Cardiac fibroblast (primary cell): ENCODE results near the gene PPP2R3B.
A peak's percentile ranks its signal among the peaks of the same experiment; 100 is the strongest.

Source experiments
- DNase-seq, 2 donors: peaks; one replicate each; pipeline versions ENCODE4 v3.0.0 to v3.0.0-alpha.2; 2010; ENCODE audit warnings: low read depth in 2 of 2
- H3K4me3 ChIP-seq, 2 donors: replicated peaks in 1 of 2; 1 replicate in 1 of 2; 2 replicates in 1 of 2; pipeline ENCODE4 v1.5.1; 2011; ENCODE audit warnings: low read depth in 2 of 2, low read length in 2 of 2, mild to moderate bottlenecking in 2 of 2, moderate library complexity in 1 of 2
- CTCF ChIP-seq: IDR thresholded peaks from one replicate; pipeline ENCODE4 v1.5.1; 2011; ENCODE audit warnings: low read depth, mild to moderate bottlenecking, low read length, inconsistent platforms

PPP2R3B gene

GRCh38 chrX:404656-405055, 17.9 kb upstream of the PPP2R3B start:
- TF ChIP-seq CTCF: no peak
- H3K4me3 ChIP-seq: no peak overlapping the region
- DNase-seq: no peak

- DNase-seq: no peak
- H3K4me3 ChIP-seq: no peak overlapping the region
- TF ChIP-seq CTCF: no peak
These were observed 16.1 kb upstream of the PPP2R3B start for GRCh38 chrX:402857-403256.

GRCh38 chrX:400258-400657, 13.6 kb upstream of the PPP2R3B start:
- H3K4me3 ChIP-seq: no peak overlapping the region
- no peak for DNase-seq
- no peak for TF ChIP-seq CTCF

- DNase-seq: peak; percentile 79 to 84
- no peak for TF ChIP-seq CTCF
- peak overlapping the region in 1 of 2 donors; percentile 14 for H3K4me3 ChIP-seq
These were observed 10.9 kb upstream of the PPP2R3B start for GRCh38 chrX:397575-397974.

GRCh38 chrX:394830-395229, 8.1 kb upstream of the PPP2R3B start:
- TF ChIP-seq CTCF: no peak
- no peak overlapping the region for H3K4me3 ChIP-seq
- DNase-seq: no peak

- H3K4me3 ChIP-seq: no peak overlapping the region
- TF ChIP-seq CTCF: no peak
- DNase-seq: no peak
These were observed 5.8 kb upstream of the PPP2R3B start for GRCh38 chrX:392575-392846.

GRCh38 chrX:391717-392574, 5.2 kb upstream of the PPP2R3B start:
- DNase-seq: no peak
- TF ChIP-seq CTCF: no peak
- no peak overlapping the region for H3K4me3 ChIP-seq
